Parathyroid adenoma (tissue), 2 donors: ENCODE data around the gene RPL10.

ENCODE experiments used
- H2AFZ ChIP-seq: fragments of 300-600 bp; sonication (generic); one replicate; pipeline ENCODE4 v1.7.0; 2017; ENCODE audit warnings: antibody characterized with exemption, mild to moderate bottlenecking
- H3K27ac ChIP-seq: fragments of 300-600 bp; sonication (generic); one replicate; pipeline ENCODE4 v1.7.0; 2017
- H3K27me3 ChIP-seq: fragments of 300-600 bp; sonication (generic); one replicate; pipeline ENCODE4 v1.7.0; 2017; ENCODE audit warnings: low read length; ENCODE audit not compliant: control insufficient read depth, insufficient read depth
- H3K36me3 ChIP-seq: fragments of 300-600 bp; sonication (generic); one replicate; pipeline ENCODE4 v1.7.0; 2017; ENCODE audit warnings: low read length; ENCODE audit not compliant: control insufficient read depth, insufficient read depth
- H3K4me1 ChIP-seq: fragments of 300-600 bp; sonication (generic); one replicate; pipeline ENCODE4 v1.7.0; 2017; ENCODE audit warnings: control low read depth
- H3K4me2 ChIP-seq: fragments of 300-600 bp; sonication (generic); one replicate; pipeline ENCODE4 v1.7.0; 2017; ENCODE audit warnings: low read length
- H3K4me3 ChIP-seq: fragments of 300-600 bp; sonication (generic); one replicate; pipeline ENCODE4 v1.7.0; 2017; ENCODE audit warnings: low read depth, low read length
- H3K79me2 ChIP-seq: fragments of 300-600 bp; sonication (generic); one replicate; pipeline ENCODE4 v1.7.0; 2017; ENCODE audit warnings: control low read depth
- H3K9ac ChIP-seq: fragments of 300-600 bp; sonication (generic); one replicate; pipeline ENCODE4 v1.7.0; 2017; ENCODE audit warnings: mild to moderate bottlenecking
- H3K9me3 ChIP-seq: fragments of 300-600 bp; sonication (generic); one replicate; pipeline ENCODE4 v1.7.0; 2017; ENCODE audit warnings: low read length; ENCODE audit not compliant: control insufficient read depth
- CTCF ChIP-seq: fragments of 300-600 bp; sonication (generic); IDR thresholded peaks from one replicate; pipeline ENCODE4 v1.7.0; 2017; ENCODE audit warnings: antibody characterized with exemption, mild to moderate bottlenecking
- donor health status: primary hyperparathyroidism.

RPL10 gene

GRCh38 chrX:154441564-154441963 lies 43.4 kb downstream of the RPL10 start:
- H3K27me3 ChIP-seq, result no peaks in the 10 kb centered on the region
- no peak overlapping the region for H3K4me2 ChIP-seq
- TF ChIP-seq CTCF, result no peak
- H3K9ac ChIP-seq, result no peak overlapping the region
- H3K36me3 ChIP-seq, result no peaks in the 10 kb centered on the region
- peaks cover 6% of the 10 kb centered on the region for H3K79me2 ChIP-seq
- no peak overlapping the region for H2AFZ ChIP-seq
- no peak overlapping the region for H3K4me3 ChIP-seq
- H3K9me3 ChIP-seq, result no peaks in the 10 kb centered on the region
- H3K27ac ChIP-seq, result no peak overlapping the region
- H3K4me1 ChIP-seq, result peaks cover 3% of the 10 kb centered on the region

- no peaks in the 10 kb centered on the region for H3K9me3 ChIP-seq
Observed at GRCh38 chrX:154441984-154442707, 44.0 kb downstream of the RPL10 start.

GRCh38 chrX:154443479-154443910 lies 45.3 kb downstream of the RPL10 start:
- Histone ChIP-seq H3K79me2 (no peaks in the 10 kb centered on the region), H3K4me1 (peaks cover 3% of the 10 kb centered on the region), H3K4me3 (peak overlapping the region; percentile 49), H3K27ac (peak overlapping the region; percentile 52), H3K9me3 (no peaks in the 10 kb centered on the region), H2AFZ (peak overlapping the region; percentile 3), H3K4me2 (peak overlapping the region; percentile 73), H3K36me3 (no peaks in the 10 kb centered on the region), H3K27me3 (no peaks in the 10 kb centered on the region), H3K9ac (no peak overlapping the region)
- no peak for TF ChIP-seq CTCF

More at GRCh38 chrX:154441984-154442707, 44.0 kb downstream of the RPL10 start:
- Histone ChIP-seq H3K9ac (no peak overlapping the region), H3K4me3 (no peak overlapping the region), H3K36me3 (no peaks in the 10 kb centered on the region), H3K27me3 (no peaks in the 10 kb centered on the region), H3K27ac (no peak overlapping the region), H3K4me1 (peaks cover 3% of the 10 kb centered on the region), H2AFZ (no peak overlapping the region), H3K79me2 (peaks cover 6% of the 10 kb centered on the region), H3K4me2 (no peak overlapping the region)
- TF ChIP-seq CTCF, result no peak

GRCh38 chrX:154443992-154444754 lies 46.0 kb downstream of the RPL10 start, which contains the start of gene FAM50A:
TSS of gene FAM50A (plus strand) at chrX:154444141. CDS start at chrX:154444236, 95 bp downstream.
- H3K9ac ChIP-seq, result no peak within 1 kb of the TSS
- peaks cover 3% of the 10 kb centered on the region for H3K4me1 ChIP-seq
- no peaks in the 10 kb centered on the region for H3K36me3 ChIP-seq
- H2AFZ ChIP-seq, result peak within 1 kb of the TSS; percentile 46
- no peaks in the 10 kb centered on the region for H3K79me2 ChIP-seq
- H3K27ac ChIP-seq, result peak within 1 kb of the TSS; percentile 52
- no peak for TF ChIP-seq CTCF
- peak within 1 kb of the TSS; percentile 86 for H3K4me2 ChIP-seq
- peak within 1 kb of the TSS; percentile 53 for H3K4me3 ChIP-seq
- no peaks in the 10 kb centered on the region for H3K27me3 ChIP-seq
- no peaks in the 10 kb centered on the region for H3K9me3 ChIP-seq
